Activated CD4-positive, alpha-beta T cell treated with anti-CD3 and anti-CD28 coated beads, Interleukin-2, amount 50 U/mL, for 48 hours (primary cell): ENCODE results near the gene UNC79.
"Not testable (repeated sequence)": the region's sequence is repeated elsewhere in the genome, so short reads cannot be mapped to it uniquely, and the experiment has no call there.

ENCODE experiments used
- DNase-seq, 2 experiments: peaks; one replicate each; pipeline ENCODE4 v3.0.0-alpha.2; 2020

Gene UNC79

GRCh38 chr14:93430315-93431035 lies at the start of gene UNC79:
Gene UNC79 (plus strand): TSS chr14:93430939. CDS start chr14:93431030, 91 bp downstream.
- no peak for DNase-seq

GRCh38 chr14:93381644-93382043 lies 49.1 kb upstream of the UNC79 start:
- DNase-seq = no peak

GRCh38 chr14:93384256-93384655 lies 46.5 kb upstream of the UNC79 start:
- not testable (repeated sequence) for DNase-seq

DNA sequence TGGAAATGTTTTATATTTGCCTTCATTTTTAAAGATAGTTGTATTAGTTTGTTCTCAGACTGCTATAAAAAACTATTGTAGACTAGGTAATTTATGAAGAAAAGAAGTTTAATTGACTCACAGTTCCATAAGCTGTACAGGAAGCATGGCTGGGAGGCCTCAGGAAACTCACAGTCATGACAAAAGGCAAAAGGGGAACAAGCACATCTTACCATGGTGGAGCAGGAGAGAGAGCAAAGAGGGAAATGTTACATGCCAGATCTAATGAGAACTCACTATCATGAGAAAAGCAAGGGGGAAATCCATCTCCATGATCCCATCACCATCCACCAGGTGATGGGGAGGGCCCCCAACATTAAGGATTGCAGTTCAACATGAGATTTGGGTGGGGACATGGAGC lies 35.5 kb upstream of the UNC79 start:
- DNase-seq = no peak

- no peak for DNase-seq
Measured at GRCh38 chr14:93396456-93396855, 34.3 kb upstream of the UNC79 start.

GRCh38 chr14:93398491-93398890 lies 32.2 kb upstream of the UNC79 start:
- DNase-seq = no peak

DNA sequence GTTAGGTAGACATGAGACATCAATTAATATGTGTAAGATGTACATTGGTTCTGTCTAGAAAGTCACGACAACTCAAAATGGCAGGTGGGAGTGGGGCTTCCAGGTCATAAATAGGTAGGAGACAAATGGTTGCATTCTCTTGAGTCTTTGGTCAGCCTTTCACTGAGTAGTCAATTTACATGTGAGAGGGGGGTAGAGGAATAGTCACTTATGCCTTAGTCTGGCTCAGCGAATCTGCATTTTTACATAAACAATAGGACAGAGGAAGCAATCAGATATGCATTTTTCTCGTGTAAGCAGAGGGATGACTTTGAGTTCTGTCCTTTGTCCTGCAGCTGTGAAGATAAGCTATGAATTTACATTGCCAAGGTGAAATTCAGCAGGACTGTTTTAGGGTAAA lies 27.8 kb upstream of the UNC79 start:
- DNase-seq = no peak

DNA sequence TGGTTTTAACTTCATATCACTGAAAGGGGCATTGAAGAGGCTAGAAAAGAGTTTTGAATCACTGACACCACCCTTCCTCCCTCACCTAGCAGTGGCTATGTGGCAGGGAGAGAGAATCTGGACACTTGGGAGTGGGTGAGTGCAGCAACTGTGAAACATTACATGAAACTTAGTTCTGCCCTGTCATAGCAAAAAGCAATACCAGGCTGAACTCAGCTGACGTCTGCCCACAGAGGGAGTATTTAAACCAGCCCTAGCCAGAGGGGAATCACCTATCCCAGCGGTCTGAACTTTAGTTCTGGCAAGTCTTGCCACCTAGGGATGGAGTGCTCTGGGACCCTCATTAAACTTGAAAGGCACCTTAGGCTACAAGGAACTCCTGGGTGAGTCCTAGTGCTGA lies 20.7 kb upstream of the UNC79 start:
- DNase-seq = no peak

GRCh38 chr14:93410893-93411292 lies 19.8 kb upstream of the UNC79 start:
- no peak for DNase-seq

DNA sequence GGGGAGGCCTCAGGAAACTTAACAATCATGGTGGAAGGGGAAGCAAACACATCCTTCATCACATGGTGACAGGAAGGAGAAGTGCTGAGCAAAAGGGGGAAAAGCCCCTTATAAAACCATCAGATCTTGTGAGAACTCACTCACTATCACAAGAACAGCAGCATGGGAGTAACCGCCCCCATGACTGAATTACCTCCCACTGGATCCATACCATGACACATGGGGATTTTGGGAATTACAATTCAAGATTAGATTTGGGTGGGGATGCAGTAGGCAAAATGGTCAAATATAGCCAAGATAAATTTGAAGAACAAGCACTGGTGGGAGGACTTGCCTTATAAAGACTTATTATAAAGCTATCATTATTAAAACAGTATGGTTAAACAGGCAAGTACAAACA lies 5.6 kb upstream of the UNC79 start:
- DNase-seq = not testable (repeated sequence)

DNA sequence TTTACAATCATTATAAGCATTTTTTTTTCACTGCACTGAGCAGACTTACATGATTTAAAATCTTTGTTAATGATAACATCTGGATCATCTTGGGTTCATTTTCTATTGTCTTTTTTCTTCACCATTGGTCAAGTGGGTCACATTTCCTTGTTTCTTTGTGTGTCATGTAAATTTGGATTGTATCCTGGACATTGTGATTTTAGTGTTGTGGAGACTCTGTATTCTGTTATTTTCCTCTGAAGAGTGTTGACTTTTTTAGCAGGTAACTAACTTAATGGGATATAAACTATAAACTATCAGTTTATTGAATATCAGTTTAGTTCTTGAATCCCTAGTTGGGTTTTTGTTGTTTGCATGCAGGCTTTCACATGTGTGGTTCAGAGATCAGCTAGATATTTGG lies 4.0 kb upstream of the UNC79 start:
- no peak for DNase-seq

DNA sequence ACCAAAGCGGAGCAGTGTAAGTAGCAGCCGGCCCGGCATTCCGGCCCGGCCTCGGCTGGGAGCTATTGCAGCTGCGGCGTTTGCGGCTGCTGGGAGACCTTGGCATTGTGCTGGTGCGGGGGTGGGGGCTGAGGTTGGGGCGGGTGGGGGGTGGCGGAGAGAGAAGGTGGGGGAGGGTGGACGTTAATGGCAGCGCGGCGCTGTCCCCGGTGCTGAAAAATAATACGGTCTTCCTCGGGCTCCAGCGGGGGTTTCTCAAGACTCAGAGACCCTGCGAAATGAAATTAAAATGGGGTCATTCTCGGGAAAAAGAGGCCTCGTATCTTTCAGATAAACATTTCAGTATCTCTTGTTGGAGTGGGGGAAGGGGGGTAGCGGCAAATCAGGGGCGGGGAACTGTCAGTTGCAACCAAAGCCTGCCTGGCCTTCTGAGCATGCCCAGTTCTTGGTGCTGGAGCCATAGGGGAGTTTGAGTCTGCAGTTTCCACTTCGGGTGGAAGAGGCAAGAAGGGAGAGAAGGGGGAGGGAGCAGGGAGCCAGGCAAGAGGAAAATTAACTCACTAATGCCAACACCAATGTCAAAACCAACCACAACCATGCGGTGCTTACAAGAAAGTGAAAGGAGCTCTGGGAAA lies 414 bp downstream of the UNC79 start:
- DNase-seq = no peak

DNA sequence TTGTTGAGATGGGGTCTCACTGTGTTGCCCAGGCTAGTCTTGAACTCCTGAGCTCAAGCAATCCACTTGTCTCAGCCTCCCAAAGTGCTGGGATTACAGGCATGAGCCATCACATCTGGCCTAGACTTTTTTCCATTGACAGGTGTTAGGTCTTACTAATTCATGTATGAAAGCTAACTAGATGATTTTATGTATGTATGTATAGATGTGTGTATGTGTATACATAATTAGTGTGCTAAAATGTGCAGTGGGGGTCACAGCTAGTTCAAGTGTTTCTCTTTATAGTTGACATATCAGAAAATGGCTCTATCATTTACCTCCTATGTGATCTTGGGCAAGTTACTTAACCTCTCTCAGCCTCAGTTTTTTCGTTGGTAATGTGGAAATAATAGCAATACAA lies 23.5 kb downstream of the UNC79 start:
- DNase-seq = no peak

DNA sequence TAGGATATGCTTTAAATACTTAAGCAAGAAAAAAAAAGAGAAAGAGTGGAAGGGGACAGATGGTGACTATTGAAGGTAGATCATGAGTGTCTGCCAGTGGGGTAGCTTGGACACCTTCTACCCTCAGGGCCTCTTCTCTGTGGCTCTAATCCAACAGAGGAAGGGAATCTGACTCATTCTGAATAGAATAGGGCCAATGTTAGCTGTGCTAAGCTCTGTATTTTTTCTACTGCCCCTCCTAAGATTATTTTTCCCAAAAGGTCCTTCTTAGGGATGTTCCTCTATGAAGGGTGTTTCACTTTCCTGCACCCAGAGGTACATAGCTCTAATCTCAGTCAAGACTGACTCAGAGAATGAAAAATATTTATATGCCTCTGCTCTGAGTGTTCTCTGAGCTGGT lies 25.6 kb downstream of the UNC79 start:
- DNase-seq = no peak

GRCh38 chr14:93458234-93458633 lies 27.5 kb downstream of the UNC79 start:
- no peak for DNase-seq

DNA sequence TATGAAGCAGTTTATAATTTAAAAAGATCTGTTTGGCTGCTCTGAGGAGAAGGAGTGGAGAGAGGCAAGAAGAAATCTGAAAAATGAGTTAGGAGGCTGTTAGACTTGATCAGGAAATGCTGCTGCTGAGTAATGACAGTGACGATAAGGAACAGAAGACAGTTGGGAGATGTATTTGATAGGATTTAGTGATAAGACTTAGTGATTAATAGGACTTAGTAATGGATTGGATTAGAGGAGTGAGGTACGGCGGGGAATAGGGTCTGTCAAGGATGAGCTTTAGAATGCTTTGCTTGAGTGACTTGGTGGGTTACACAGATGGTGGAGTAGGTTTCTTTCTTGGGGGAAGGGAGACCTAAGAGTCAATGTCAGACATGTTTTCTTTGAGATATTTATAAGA lies 31.7 kb downstream of the UNC79 start:
- DNase-seq = no peak

DNA sequence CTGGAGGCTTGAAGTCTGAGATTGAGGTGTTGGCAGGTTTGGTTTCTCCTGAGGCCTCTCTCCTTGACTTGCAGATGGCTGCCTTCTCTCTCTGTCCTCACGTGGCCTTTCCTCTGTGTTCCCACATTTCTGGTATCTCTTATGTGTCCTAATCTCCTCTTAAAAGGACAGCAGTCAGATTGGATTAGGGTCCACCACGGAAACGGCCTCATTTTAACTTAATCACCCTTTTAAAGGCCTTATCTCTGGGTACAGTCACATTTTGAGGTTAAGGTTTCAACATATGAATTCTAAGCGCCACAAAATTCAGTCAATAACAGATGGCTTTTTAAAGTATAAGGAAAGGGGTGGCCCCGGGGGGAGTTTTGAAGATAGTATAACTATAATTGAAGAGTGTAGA lies 33.5 kb downstream of the UNC79 start:
- DNase-seq = no peak

DNA sequence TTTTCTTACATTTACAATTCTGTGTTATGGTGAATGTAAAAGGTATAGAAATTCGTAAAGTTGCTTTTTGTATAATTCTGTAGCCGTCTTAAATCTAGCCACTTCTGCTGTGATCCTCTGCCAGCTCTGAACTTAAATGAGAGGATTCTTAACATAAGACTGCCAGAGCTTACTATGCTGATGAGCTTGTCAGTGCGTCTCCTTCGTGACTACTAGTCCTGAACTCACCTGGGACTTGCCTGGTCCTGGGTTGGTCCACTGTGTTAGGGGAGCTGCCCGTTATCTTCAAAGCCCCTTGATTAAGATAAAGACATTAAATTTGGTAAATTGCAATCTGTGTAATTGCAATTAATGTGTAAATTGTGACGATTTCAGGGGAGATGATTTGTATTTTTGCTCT lies 44.7 kb downstream of the UNC79 start:
- DNase-seq = no peak

DNA sequence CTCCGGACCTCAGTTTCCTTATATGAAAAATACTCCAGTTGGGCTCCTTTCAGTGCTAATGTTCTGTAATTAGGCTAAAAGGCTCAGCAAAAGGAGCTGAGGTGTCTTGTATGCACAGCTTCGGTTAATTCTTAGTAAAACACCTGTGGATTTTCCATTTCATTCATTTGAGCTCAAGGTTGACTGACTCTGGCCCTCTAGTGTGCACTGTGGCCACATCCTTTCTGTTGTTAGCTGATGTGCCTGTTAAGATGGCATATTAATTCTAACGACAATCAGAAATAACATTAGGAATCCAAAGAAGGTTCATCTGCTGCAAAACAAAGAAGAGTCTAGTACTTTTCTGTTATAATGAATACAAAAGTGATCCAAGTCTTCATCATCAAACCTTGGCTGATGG lies 45.6 kb downstream of the UNC79 start:
- DNase-seq = no peak

GRCh38 chr14:93479074-93479473 lies 48.3 kb downstream of the UNC79 start:
- DNase-seq = not testable (repeated sequence)

DNA sequence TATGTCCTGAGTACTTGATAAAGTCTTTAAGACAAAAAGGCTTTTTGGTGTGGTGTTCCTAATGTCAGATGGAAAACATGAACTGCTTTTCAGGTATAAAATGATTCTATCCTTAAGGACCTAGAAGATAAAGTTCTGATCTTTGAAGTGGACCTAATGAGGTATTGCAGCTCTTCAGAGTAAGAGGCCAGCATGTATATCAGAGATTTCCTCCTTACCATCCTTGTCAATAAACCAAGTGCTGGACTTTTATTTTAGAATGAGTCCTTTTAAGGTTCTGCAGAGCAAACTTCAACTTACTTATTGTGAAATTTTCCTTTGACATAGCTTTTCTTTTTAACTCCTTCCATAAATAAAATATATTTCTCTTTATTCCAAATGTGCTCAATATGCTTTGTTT lies 50.1 kb downstream of the UNC79 start:
- DNase-seq = no peak

DNA sequence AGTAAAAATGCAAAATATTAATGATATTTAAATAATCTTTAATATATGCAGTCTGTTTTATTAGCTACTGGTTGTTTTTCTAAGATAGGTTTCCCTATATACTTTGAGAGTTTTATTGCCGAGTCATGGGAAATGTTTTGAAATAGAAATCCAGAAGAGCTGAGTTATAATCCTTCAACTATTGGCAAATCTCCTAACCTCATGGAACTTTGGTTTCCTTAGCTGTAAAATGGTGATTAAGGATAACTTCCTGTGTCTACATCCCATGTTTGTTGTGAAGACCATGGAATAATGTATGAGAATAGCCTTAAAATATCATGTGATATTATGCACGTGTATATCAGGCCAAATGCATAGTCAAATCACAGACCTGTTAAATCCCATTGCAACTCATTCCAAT lies 51.0 kb downstream of the UNC79 start:
- no peak for DNase-seq

DNA sequence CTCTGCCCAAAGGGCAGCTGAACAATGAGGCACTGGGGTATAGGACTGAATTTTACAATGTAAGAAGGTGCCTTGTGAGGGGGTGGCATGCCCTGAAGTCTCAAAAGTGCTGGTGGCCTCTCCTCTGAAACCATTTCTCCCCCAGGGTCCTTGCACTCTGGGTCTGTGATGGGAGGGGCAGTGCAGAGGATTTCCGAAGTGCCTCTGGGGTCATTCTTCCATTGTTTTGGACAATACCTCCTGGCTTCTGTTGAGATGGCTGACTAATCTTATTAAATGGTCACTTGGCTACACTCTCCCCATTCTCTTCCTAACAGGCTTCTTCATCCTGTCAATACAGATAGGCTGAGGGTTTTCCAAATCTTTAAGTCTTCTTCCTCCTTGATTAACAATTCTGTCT lies 59.3 kb downstream of the UNC79 start:
- DNase-seq = no peak

DNA sequence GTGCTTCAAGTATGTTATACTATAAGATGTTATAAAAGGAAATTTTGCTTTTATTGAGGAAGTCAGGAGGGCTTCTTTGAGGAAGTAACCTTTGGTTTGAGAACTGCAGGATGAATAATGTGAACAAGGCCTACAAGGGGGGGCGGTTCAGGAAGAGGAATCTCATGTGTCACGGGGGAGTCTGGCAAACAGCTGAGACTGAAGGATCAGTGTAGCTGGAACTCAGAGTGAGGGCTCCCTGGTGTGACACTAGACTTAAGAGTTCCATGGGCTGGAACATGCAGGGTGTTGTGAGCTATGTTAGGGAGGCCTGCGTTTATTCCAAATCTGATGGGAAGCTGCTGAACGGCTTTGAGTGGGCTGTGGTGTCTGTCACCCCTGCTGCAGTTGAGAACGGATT lies 62.3 kb downstream of the UNC79 start:
- DNase-seq = no peak

GRCh38 chr14:93493622-93494021 lies 62.9 kb downstream of the UNC79 start:
- not testable (repeated sequence) for DNase-seq
